Stimulated activated CD8-positive, alpha-beta memory T cell treated with anti-CD3 and anti-CD28 coated beads, Interleukin-4, amount 100 ng/mL, for 4 hours (primary cell): ENCODE measurements around the gene DCAF17.

Experiments used
- DNase-seq, 2 donors: peaks; one replicate each; pipeline ENCODE4 v3.0.0-alpha.2; 2020; ENCODE audit warnings: low read depth in 2 of 2, low spot score in 1 of 2

DCAF17 gene

GRCh38 chr2:171434013-171434989 is at the start of gene DCAF17:
Gene DCAF17, plus strand, starts transcription at chr2:171434226. Its CDS starts 352 bp downstream, at chr2:171434578.
- peak; percentile 86 to 88 for DNase-seq

GRCh38 chr2:171386627-171387026 is 47.4 kb upstream of the DCAF17 start:
- DNase-seq = no peak

- no peak for DNase-seq
Measured at GRCh38 chr2:171387052-171387451, 47.0 kb upstream of the DCAF17 start.

- DNase-seq = no peak
Measured at GRCh38 chr2:171389325-171389724, 44.7 kb upstream of the DCAF17 start.

GRCh38 chr2:171389780-171390179 is 44.2 kb upstream of the DCAF17 start:
- DNase-seq = no peak

- no peak for DNase-seq
Measured at GRCh38 chr2:171390941-171391516, 43.0 kb upstream of the DCAF17 start.

- DNase-seq = no peak
Measured at GRCh38 chr2:171391532-171391931, 42.5 kb upstream of the DCAF17 start.

- DNase-seq = no peak
Measured at GRCh38 chr2:171393487-171393886, 40.5 kb upstream of the DCAF17 start.

- no peak for DNase-seq
Measured at GRCh38 chr2:171394164-171394740, 39.8 kb upstream of the DCAF17 start.

- DNase-seq = no peak
Measured at GRCh38 chr2:171399292-171399691, 34.7 kb upstream of the DCAF17 start.

- no peak for DNase-seq
Measured at GRCh38 chr2:171400395-171400794, 33.6 kb upstream of the DCAF17 start.

- DNase-seq = no peak
Measured at GRCh38 chr2:171401947-171402346, 32.1 kb upstream of the DCAF17 start.

GRCh38 chr2:171402906-171403580 is 31.0 kb upstream of the DCAF17 start:
- no peak for DNase-seq

- no peak for DNase-seq
Measured at GRCh38 chr2:171404261-171404660, 29.8 kb upstream of the DCAF17 start.

- DNase-seq = no peak
Measured at GRCh38 chr2:171404719-171405118, 29.3 kb upstream of the DCAF17 start.

- DNase-seq = no peak
Measured at GRCh38 chr2:171405546-171405945, 28.5 kb upstream of the DCAF17 start.

- DNase-seq = no peak
Measured at GRCh38 chr2:171406044-171406443, 28.0 kb upstream of the DCAF17 start.

- DNase-seq = no peak
Measured at GRCh38 chr2:171407030-171407675, 26.9 kb upstream of the DCAF17 start.

GRCh38 chr2:171407676-171408044 is 26.4 kb upstream of the DCAF17 start:
- DNase-seq = no peak

- DNase-seq = no peak
Measured at GRCh38 chr2:171409436-171409971, 24.5 kb upstream of the DCAF17 start.

GRCh38 chr2:171410101-171410500 is 23.9 kb upstream of the DCAF17 start:
- DNase-seq = no peak
